Measurements from ENCODE around the gene ATP1B4. TPM values are rescaled to one million over a fixed set of nuclear protein-coding genes. Genes with fewer than 3 reads are reported as not detected.

ATP1B4 gene
- total and polyA plus RNA-seq, 4 donors, result not detected

DNA sequence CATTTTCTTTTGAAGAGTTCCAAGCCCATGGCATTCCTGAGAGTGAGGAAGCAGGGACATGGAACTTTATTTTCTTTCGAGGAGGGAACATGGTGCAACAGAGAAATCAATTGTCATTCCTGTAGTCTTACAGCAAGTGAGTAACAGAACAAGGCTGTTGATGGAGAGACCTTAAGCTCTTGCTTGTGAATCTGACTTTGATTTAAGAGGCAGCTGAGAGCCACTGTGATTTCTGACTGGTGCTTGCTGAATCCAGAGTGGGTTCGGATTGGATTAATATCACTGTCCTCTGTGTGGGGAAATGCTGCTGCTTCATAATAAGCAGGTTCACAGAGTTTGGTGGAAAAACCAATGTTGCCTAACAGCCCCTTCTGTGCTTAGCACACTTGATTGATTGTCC lies 4.7 kb upstream of the ATP1B4 start:
- DNase-seq (ENCODE audit: low spot score), result no peak
- TF ChIP-seq, protein P1, sequence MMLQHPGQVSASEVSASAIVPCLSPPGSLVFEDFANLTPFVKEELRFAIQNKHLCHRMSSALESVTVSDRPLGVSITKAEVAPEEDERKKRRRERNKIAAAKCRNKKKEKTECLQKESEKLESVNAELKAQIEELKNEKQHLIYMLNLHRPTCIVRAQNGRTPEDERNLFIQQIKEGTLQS (IDR thresholded peaks at IDR 0.05), result no peak
- TF ChIP-seq YY1 (IDR thresholded peaks at IDR 0.05) (no peak), HNF4A (conservative IDR thresholded peaks at IDR 0.05) (no peak), NR2F2 (IDR thresholded peaks at IDR 0.05) (no peak), GABPA (IDR thresholded peaks at IDR 0.05 in 1 of 2, conservative IDR thresholded peaks at IDR 0.05 in 1 of 2) (no peak), RAD21 (IDR thresholded peaks at IDR 0.05) (no peak), JUND (IDR thresholded peaks at IDR 0.05) (no peak), FOXA1 (IDR thresholded peaks at IDR 0.05) (no peak), EGR1 (IDR thresholded peaks at IDR 0.05; ENCODE audit: low read depth in 2 of 2) (no peak), RXRA (IDR thresholded peaks at IDR 0.05) (no peak), FOXA2 (IDR thresholded peaks at IDR 0.05) (no peak), SP1 (IDR thresholded peaks at IDR 0.05) (no peak), TAF1 (conservative IDR thresholded peaks at IDR 0.05) (no peak), HNF4G (IDR thresholded peaks at IDR 0.05) (no peak)
- TF ChIP-seq, protein P2, sequence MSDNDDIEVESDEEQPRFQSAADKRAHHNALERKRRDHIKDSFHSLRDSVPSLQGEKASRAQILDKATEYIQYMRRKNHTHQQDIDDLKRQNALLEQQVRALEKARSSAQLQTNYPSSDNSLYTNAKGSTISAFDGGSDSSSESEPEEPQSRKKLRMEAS (IDR thresholded peaks at IDR 0.05), result no peak
- TF ChIP-seq, protein P3, sequence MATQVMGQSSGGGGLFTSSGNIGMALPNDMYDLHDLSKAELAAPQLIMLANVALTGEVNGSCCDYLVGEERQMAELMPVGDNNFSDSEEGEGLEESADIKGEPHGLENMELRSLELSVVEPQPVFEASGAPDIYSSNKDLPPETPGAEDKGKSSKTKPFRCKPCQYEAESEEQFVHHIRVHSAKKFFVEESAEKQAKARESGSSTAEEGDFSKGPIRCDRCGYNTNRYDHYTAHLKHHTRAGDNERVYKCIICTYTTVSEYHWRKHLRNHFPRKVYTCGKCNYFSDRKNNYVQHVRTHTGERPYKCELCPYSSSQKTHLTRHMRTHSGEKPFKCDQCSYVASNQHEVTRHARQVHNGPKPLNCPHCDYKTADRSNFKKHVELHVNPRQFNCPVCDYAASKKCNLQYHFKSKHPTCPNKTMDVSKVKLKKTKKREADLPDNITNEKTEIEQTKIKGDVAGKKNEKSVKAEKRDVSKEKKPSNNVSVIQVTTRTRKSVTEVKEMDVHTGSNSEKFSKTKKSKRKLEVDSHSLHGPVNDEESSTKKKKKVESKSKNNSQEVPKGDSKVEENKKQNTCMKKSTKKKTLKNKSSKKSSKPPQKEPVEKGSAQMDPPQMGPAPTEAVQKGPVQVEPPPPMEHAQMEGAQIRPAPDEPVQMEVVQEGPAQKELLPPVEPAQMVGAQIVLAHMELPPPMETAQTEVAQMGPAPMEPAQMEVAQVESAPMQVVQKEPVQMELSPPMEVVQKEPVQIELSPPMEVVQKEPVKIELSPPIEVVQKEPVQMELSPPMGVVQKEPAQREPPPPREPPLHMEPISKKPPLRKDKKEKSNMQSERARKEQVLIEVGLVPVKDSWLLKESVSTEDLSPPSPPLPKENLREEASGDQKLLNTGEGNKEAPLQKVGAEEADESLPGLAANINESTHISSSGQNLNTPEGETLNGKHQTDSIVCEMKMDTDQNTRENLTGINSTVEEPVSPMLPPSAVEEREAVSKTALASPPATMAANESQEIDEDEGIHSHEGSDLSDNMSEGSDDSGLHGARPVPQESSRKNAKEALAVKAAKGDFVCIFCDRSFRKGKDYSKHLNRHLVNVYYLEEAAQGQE (IDR thresholded peaks at IDR 0.05), result no peak
- TF ChIP-seq, protein P4, sequence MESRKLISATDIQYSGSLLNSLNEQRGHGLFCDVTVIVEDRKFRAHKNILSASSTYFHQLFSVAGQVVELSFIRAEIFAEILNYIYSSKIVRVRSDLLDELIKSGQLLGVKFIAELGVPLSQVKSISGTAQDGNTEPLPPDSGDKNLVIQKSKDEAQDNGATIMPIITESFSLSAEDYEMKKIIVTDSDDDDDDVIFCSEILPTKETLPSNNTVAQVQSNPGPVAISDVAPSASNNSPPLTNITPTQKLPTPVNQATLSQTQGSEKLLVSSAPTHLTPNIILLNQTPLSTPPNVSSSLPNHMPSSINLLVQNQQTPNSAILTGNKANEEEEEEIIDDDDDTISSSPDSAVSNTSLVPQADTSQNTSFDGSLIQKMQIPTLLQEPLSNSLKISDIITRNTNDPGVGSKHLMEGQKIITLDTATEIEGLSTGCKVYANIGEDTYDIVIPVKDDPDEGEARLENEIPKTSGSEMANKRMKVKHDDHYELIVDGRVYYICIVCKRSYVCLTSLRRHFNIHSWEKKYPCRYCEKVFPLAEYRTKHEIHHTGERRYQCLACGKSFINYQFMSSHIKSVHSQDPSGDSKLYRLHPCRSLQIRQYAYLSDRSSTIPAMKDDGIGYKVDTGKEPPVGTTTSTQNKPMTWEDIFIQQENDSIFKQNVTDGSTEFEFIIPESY (IDR thresholded peaks at IDR 0.05), result no peak
- TF ChIP-seq, protein P5, sequence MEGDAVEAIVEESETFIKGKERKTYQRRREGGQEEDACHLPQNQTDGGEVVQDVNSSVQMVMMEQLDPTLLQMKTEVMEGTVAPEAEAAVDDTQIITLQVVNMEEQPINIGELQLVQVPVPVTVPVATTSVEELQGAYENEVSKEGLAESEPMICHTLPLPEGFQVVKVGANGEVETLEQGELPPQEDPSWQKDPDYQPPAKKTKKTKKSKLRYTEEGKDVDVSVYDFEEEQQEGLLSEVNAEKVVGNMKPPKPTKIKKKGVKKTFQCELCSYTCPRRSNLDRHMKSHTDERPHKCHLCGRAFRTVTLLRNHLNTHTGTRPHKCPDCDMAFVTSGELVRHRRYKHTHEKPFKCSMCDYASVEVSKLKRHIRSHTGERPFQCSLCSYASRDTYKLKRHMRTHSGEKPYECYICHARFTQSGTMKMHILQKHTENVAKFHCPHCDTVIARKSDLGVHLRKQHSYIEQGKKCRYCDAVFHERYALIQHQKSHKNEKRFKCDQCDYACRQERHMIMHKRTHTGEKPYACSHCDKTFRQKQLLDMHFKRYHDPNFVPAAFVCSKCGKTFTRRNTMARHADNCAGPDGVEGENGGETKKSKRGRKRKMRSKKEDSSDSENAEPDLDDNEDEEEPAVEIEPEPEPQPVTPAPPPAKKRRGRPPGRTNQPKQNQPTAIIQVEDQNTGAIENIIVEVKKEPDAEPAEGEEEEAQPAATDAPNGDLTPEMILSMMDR (IDR thresholded peaks at IDR 0.05; ENCODE audit: low read depth, low read length, missing input control), result no peak
- Histone ChIP-seq H3K27ac (ENCODE audit: low read depth in 1 of 2, low read length in 2 of 2) (no peak overlapping the region), H3K9ac (ENCODE audit: low read depth in 1 of 2, low read length in 2 of 2) (no peak overlapping the region), H3K4me1 (ENCODE audit: control insufficient read depth in 4 of 4, insufficient read depth in 4 of 4, low read length in 3 of 4) (no peaks in the 10 kb centered on the region), H3K4me3 (ENCODE audit: low read depth in 1 of 3, low read length in 3 of 3) (no peak overlapping the region), H3K27me3 (ENCODE audit: control insufficient read depth in 4 of 4, insufficient read depth in 4 of 4, low read length in 3 of 4) (peaks cover 0 to 2% (median 0%) of the 10 kb centered on the region in 4 donors), H3K9me3 (ENCODE audit: control insufficient read depth in 4 of 4, low read length in 3 of 4) (peaks cover 0 to 2% (median 0%) of the 10 kb centered on the region in 4 donors), H3K36me3 (ENCODE audit: control insufficient read depth in 4 of 4, insufficient read depth in 3 of 4, low read depth in 1 of 4, low read length in 3 of 4) (no peaks in the 10 kb centered on the region)
- 67% methylated on average over 2 of the region's 2 CpGs for whole genome bisulfite sequencing

All from liver (tissue), 9 donors.